ENCODE data around the gene PPP1CC. TPM values are rescaled to one million over a fixed set of nuclear protein-coding genes. Genes with fewer than 3 reads are reported as not detected.

The PPP1CC gene
- total RNA-seq, 1 donor from 2014 or later = 489 TPM

DNA sequence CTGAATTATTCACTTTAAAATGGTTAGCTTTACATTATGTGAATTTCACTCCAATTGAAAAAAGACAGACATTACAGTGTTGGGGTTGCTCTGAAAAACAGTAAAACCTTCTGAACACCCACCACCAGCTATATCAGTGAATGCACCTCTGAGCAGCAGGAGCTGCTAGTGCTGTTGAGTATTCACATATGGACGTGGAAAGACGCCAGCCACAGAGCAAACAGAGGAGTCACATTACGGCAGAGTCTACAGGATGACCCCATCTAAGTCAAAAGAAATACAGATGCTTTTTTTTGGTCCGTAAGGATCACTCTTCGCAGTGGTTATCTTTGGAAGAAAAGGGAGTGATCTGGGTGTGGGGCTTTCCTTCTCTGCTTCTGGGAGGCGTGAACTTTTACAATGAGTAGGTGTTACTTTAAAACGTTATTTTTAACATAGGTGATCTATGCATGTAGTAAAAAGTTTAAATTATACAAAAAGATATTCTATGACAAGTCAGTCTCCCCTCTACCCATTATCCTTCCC lies 58.3 kb downstream of the PPP1CC start:
- H3K4me3 Mint-ChIP-seq = no peak overlapping the region
- H3K27me3 Mint-ChIP-seq = peaks cover 5% of the 10 kb centered on the region
- intact Hi-C loops (cut with micrococcal nuclease) = no loop called here
- DNase-seq = no peak
- H3K27ac Mint-ChIP-seq = no peak overlapping the region
- H3K36me3 Mint-ChIP-seq (ENCODE audit: low read depth) = peaks cover 42% of the 10 kb centered on the region
- no peaks in the 10 kb centered on the region for H3K9me3 Mint-ChIP-seq
- H3K4me1 Mint-ChIP-seq = peaks cover 31% of the 10 kb centered on the region

DNA sequence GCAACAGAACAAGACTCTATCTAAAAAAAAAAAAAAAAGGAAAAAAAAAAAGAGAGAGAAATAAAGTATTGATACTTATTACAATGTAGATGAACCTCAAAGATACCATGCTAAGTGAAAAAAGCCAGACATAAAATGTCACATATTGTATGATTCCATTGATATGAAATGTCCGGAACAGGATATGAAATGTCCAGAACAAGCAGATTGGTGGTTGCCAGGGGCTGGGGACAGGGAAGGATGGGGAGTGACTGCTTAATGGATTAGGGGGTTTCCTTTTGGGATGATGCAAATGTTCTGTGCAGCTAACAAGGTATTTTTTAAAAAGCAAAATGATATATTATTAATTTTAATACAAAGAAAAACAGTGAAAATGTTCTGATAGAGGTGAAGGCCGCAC lies 58.8 kb downstream of the PPP1CC start:
- H3K27me3 Mint-ChIP-seq = peaks cover 5% of the 10 kb centered on the region
- H3K4me3 Mint-ChIP-seq = no peak overlapping the region
- peaks cover 42% of the 10 kb centered on the region for H3K36me3 Mint-ChIP-seq (ENCODE audit: low read depth)
- no peak for DNase-seq
- intact Hi-C loops (cut with micrococcal nuclease) = no loop called here
- H3K4me1 Mint-ChIP-seq = peaks cover 31% of the 10 kb centered on the region
- no peak overlapping the region for H3K27ac Mint-ChIP-seq
- no peaks in the 10 kb centered on the region for H3K9me3 Mint-ChIP-seq

DNA sequence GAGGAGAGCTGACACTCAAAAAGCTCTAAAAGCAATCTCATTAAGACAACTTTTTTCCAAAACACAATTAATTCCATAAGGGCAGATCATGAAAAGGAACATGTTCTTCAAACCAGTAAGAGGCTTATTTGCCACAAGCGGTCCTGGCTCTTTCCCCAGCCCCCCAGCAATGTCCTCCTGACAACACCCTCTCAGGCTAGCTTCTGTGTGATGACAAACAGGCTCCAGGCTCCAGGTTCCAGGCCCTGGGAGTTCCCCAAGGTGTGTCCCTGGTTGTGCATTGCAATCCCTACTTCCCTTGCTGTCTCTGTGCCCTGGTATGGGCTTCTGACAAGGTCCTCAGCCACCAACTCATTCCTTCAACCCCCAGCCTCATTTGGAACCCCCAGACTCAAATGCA lies 62.7 kb downstream of the PPP1CC start:
- Mint-ChIP-seq H3K4me1 (peaks cover 25% of the 10 kb centered on the region), H3K36me3 (ENCODE audit: low read depth) (peaks cover 28% of the 10 kb centered on the region), H3K4me3 (no peak overlapping the region), H3K9me3 (no peaks in the 10 kb centered on the region), H3K27ac (no peak overlapping the region), H3K27me3 (no peaks in the 10 kb centered on the region)
- intact Hi-C loops (cut with micrococcal nuclease) = no loop called here
- no peak for DNase-seq

DNA sequence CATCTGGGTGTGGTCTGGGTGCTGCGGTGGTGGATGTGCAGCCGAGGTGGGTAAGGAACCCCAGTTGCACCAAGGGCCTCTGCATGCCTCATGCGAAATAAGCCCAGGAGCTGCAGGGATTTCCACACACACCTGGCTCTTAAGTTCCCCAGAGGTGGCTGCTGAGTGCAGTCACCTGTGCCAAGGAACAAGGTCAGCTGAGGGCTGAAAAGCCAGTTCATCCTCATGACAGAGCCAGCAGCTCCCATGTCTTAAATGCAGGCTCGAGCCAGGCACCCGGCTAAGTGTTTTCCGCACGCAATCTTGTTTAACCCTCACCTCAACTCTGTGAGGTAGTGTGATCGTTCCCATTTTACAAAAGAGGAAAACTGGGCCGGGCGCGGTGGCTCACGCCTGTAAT lies 63.5 kb downstream of the PPP1CC start:
- Mint-ChIP-seq H3K9me3 (peaks cover 6% of the 10 kb centered on the region), H3K36me3 (ENCODE audit: low read depth) (peaks cover 29% of the 10 kb centered on the region), H3K4me1 (peaks cover 25% of the 10 kb centered on the region), H3K27ac (no peak overlapping the region), H3K27me3 (no peaks in the 10 kb centered on the region), H3K4me3 (no peak overlapping the region)
- intact Hi-C loops (cut with micrococcal nuclease) = no loop called here
- DNase-seq = no peak

DNA sequence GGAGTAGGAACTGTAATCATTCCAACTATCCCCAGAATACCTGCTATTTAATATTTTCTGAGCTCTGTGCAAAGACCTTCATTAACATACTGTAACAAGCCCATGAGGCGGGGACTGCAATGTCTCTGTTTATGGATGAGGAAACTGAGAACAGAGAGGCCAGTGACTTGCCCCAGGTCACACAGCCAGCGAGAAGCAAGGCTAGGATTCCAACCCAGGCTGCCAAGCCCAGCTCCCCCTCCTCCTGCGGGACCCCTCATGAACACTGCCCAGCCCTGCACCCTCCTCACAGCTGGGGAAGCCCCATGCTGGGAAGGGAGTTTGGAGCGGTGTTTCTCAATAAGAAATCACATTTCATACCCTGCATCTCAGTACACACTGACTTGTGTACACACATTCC lies 64.7 kb downstream of the PPP1CC start:
- Mint-ChIP-seq H3K27me3 (no peaks in the 10 kb centered on the region), H3K27ac (peak overlapping the region; percentile 51), H3K9me3 (peaks cover 6% of the 10 kb centered on the region), H3K4me3 (peak overlapping the region; percentile 34), H3K36me3 (ENCODE audit: low read depth) (peaks cover 27% of the 10 kb centered on the region), H3K4me1 (peaks cover 30% of the 10 kb centered on the region)
- intact Hi-C loops (cut with micrococcal nuclease) = no loop called here
- no peak for DNase-seq

DNA sequence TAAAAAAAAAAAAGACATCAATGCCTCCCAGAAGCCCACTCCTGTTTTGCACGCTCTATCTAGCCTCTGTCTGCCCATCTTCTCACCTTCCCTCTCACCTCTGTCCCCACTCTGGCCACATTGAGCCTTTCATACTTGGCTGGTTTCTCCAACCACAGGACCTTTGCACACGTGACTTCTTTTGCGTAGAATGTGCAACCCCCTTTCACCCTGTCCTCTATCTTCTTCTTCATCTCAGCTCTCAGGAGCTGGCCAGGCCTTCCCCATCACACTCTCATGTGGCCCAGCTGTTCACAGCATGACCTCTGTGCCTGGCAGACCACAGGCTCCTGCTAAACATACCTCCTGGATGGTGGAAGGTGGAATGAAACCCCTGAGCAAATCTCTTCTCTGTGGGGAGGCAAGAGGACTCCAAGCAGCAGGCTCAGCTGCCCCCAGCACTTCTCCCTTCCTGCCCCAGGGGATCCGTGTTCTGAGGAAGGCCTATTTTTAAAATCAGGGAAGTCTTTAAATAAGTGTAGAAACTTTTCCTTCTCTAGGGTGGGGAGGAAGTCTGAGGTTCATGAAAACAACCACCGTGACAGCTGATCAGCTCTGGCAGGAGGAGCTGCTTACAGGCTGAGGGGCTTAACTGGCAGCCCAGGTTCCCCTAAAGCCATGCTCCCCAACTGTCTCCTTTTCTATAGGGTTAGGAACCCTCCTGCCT lies 65.3 kb downstream of the PPP1CC start:
- peaks cover 6% of the 10 kb centered on the region for H3K9me3 Mint-ChIP-seq
- DNase-seq = peak; percentile 63
- H3K27me3 Mint-ChIP-seq = no peaks in the 10 kb centered on the region
- H3K36me3 Mint-ChIP-seq (ENCODE audit: low read depth) = peaks cover 28% of the 10 kb centered on the region
- H3K27ac Mint-ChIP-seq = peak overlapping the region; percentile 51
- H3K4me1 Mint-ChIP-seq = peaks cover 30% of the 10 kb centered on the region
- intact Hi-C loops (cut with micrococcal nuclease) = no loop called here
- H3K4me3 Mint-ChIP-seq = peak overlapping the region; percentile 31

DNA sequence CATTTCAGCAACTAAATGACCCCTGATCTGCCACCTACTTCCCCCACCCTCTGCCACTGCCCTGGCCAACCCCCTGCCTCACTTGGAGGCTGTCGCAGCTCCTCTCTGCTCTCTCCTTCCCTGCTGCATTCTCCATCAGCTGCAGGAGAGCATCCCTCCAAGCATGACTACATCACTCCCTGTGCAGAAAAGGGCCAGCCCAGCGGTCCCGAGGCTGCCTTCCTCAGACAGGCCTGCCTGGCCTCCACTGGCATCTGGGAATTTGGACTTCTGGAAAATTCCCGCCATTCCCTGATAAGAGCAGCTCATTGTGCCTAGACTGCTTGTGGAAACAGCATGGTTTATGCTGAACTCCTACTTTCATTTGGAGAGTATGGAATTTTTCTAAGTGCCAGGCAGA lies 66.5 kb downstream of the PPP1CC start:
- Mint-ChIP-seq H3K4me3 (no peak overlapping the region), H3K4me1 (peaks cover 31% of the 10 kb centered on the region), H3K36me3 (ENCODE audit: low read depth) (peaks cover 28% of the 10 kb centered on the region), H3K27ac (no peak overlapping the region), H3K27me3 (no peaks in the 10 kb centered on the region), H3K9me3 (peaks cover 6% of the 10 kb centered on the region)
- intact Hi-C loops (cut with micrococcal nuclease) = no loop called here
- DNase-seq = no peak

DNA sequence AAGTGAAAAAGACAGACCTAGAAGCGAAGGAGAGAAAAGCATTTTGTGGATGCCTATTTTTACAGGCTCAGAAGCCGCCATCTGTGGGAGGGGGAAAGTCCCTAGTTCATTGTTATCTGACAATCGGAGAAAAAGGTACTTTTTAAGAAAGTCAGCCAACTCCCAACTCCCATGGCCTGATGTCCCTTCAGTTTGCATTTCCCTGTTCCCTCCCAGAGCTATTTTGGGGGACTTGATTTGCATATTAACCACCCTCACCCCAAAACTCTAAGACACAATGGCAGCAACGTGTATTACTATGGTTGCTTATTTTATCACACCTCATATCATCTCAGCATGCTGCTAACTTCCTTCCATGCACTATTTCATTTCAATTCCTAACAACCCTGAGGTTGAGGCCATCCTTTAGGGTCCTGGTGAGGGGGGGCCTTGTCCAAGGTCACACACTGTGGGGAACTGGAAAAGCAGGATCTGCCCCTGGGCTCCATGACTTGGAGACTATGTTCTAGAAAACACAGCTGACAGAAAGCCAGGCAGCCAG lies 72.5 kb downstream of the PPP1CC start:
- DNase-seq = peak; percentile 84
- H3K4me3 Mint-ChIP-seq = peak overlapping the region; percentile 65
- H3K27ac Mint-ChIP-seq = peak overlapping the region; percentile 90
- peaks cover 47% of the 10 kb centered on the region for H3K36me3 Mint-ChIP-seq (ENCODE audit: low read depth)
- peaks cover 10% of the 10 kb centered on the region for H3K9me3 Mint-ChIP-seq
- H3K4me1 Mint-ChIP-seq = peaks cover 39% of the 10 kb centered on the region
- intact Hi-C loops (cut with micrococcal nuclease) = loop anchor here (2.0 kb wide), 2 partner anchors 19 to 51 kb away; partner anchors contain the start of gene HVCN1
- H3K27me3 Mint-ChIP-seq = no peaks in the 10 kb centered on the region

Other genes starting within 250 kb of the PPP1CC start
- gene VPS29, start 240.8 kb downstream of the PPP1CC start, total RNA-seq = 101 and 106 TPM in 2 replicates
- 0.37 and 0.95 TPM in 2 replicates for gene RAD9B, start 240.6 kb downstream of the PPP1CC start, total RNA-seq
- 57.9 and 58.4 TPM in 2 replicates for gene PPTC7, start 159.6 kb downstream of the PPP1CC start, total RNA-seq
- 11.7 and 15.4 TPM in 2 replicates for gene TCTN1, start 128.8 kb downstream of the PPP1CC start, total RNA-seq
- 17.9 and 18.0 TPM in 2 replicates for gene HVCN1, start 53.8 kb downstream of the PPP1CC start, total RNA-seq
- not detected in 2 replicates for gene CCDC63, start 104.1 kb upstream of the PPP1CC start, total RNA-seq
- not detected in 2 replicates for gene MYL2, start 177.7 kb upstream of the PPP1CC start, total RNA-seq

Measured in activated CD4-positive, alpha-beta T cell treated with anti-CD3 and anti-CD28 coated beads, Interleukin-2, amount 10 ng/mL, durations not matched to agents 24 days and 14 days (primary cell).